ENCODE results near the gene CPSF3.

CPSF3 gene

GRCh38 chr2:9423100-9423921 lies at the start of gene CPSF3, which contains the start of gene ITGB1BP1:
CPSF3 (plus strand) TSS chr2:9423654; CDS start chr2:9423774, 120 bp downstream.
ITGB1BP1 (minus strand) TSS chr2:9423528; CDS start chr2:9418697, 4,831 bp downstream.
- peak; percentile 92 to 95 for DNase-seq (ENCODE audit: low read depth in 1 of 2, low spot score in 1 of 2)

GRCh38 chr2:9374071-9374730 lies 49.3 kb upstream of the CPSF3 start:
- DNase-seq (ENCODE audit: low read depth in 1 of 2, low spot score in 1 of 2): no peak

- DNase-seq (ENCODE audit: low read depth in 1 of 2, low spot score in 1 of 2): no peak
Observed at GRCh38 chr2:9375857-9376428, 47.5 kb upstream of the CPSF3 start.

- DNase-seq (ENCODE audit: low read depth in 1 of 2, low spot score in 1 of 2): no peak
Observed at GRCh38 chr2:9377461-9378097, 45.9 kb upstream of the CPSF3 start.

- no peak for DNase-seq (ENCODE audit: low read depth in 1 of 2, low spot score in 1 of 2)
Observed at GRCh38 chr2:9378433-9379390, 44.7 kb upstream of the CPSF3 start.

GRCh38 chr2:9379391-9379755 lies 44.1 kb upstream of the CPSF3 start:
- DNase-seq (ENCODE audit: low read depth in 1 of 2, low spot score in 1 of 2): no peak

- no peak for DNase-seq (ENCODE audit: low read depth in 1 of 2, low spot score in 1 of 2)
Observed at GRCh38 chr2:9380702-9381628, 42.5 kb upstream of the CPSF3 start.

GRCh38 chr2:9382604-9383235 lies 40.7 kb upstream of the CPSF3 start:
- no peak for DNase-seq (ENCODE audit: low read depth in 1 of 2, low spot score in 1 of 2)

- DNase-seq (ENCODE audit: low read depth in 1 of 2, low spot score in 1 of 2): no peak
Observed at GRCh38 chr2:9384521-9384920, 38.9 kb upstream of the CPSF3 start.

GRCh38 chr2:9385841-9386240 lies 37.6 kb upstream of the CPSF3 start:
- DNase-seq (ENCODE audit: low read depth in 1 of 2, low spot score in 1 of 2): no peak

- no peak for DNase-seq (ENCODE audit: low read depth in 1 of 2, low spot score in 1 of 2)
Observed at GRCh38 chr2:9388199-9388681, 35.2 kb upstream of the CPSF3 start.

- no peak for DNase-seq (ENCODE audit: low read depth in 1 of 2, low spot score in 1 of 2)
Observed at GRCh38 chr2:9388950-9389911, 34.2 kb upstream of the CPSF3 start.

- DNase-seq (ENCODE audit: low read depth in 1 of 2, low spot score in 1 of 2): no peak
Observed at GRCh38 chr2:9390151-9390850, 33.2 kb upstream of the CPSF3 start.

GRCh38 chr2:9390991-9391390 lies 32.5 kb upstream of the CPSF3 start:
- no peak for DNase-seq (ENCODE audit: low read depth in 1 of 2, low spot score in 1 of 2)

GRCh38 chr2:9391961-9392720 lies 31.3 kb upstream of the CPSF3 start:
- DNase-seq (ENCODE audit: low read depth in 1 of 2, low spot score in 1 of 2): no peak
